Stomach (tissue), 4 donors: Measurements from ENCODE around the gene MLLT11.

Experiments used
- POLR2A ChIP-seq, 4 donors: fragments of 450-650 bp; IDR thresholded peaks; one replicate each; pipeline ENCODE4 v1.6.1; 2016; ENCODE audit warnings: antibody characterized with exemption in 4 of 4, control low read depth in 2 of 4, mild to moderate bottlenecking in 1 of 4, moderate library complexity in 1 of 4
- POLR2AphosphoS5 ChIP-seq, 3 donors: sonication (generic); formaldehyde crosslinking; IDR thresholded peaks; one replicate each; pipeline ENCODE4 v1.6.1; 2016; ENCODE audit warnings: antibody characterized with exemption in 3 of 3

DNA sequence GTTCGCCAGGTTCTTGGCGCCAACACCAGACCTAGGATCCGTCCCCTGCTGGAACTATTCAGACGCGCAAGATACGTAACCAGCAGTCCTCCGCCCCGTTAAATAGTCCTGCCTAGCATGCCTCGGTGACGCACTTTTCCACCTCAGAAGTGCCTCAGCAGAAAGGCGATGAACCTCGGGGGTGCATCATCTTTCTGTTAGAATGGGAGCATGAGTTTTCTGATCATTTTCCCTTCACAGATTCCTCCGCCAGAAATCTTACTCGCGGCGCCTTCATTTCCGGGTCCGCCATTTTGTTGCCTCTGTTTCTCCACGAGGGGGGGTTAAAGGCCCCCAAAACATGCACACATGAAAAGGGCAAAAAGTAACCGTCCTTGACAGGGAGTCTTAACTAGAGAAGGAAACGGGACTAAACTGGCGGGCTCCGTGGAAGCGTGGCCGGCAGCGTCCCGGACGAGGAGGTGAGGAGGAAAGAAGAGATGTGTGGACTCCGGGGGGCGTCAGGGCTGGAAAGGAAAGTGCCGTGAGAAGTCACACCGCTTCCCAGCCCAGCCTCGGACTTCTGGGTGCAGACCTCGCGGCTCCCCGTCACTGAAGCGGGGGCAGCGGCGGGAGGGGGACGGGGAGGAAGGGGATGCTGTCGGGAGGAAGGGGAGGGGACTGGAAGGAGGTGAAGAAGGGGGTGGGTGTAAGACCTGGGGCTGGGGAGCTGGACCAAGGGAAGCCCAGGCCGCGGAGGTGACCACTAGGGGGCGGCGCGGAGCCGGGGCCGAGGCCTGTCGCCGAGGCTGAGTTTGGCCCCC, 10.5 kb downstream of the MLLT11 start, which contains the start of gene GABPB2:
- peak in 1 of 4 donors; percentile 85 for TF ChIP-seq POLR2A (IDR thresholded peaks at IDR 0.05)
- peak; percentile 23 to 92 (median 90) for TF ChIP-seq POLR2AphosphoS5 (IDR thresholded peaks at IDR 0.05)
